HL-60 (cell line): ENCODE measurements around the gene SMIM17.
A peak's percentile ranks its signal among the peaks of the same experiment; 100 is the strongest.

Experiments used
- DNase-seq, 2 experiments: peaks; one replicate each; pipeline ENCODE4 v3.0.0-alpha.2; 2010 to 2020; ENCODE audit warnings: low read depth in 1 of 2, low spot score in 1 of 2
- H3K27ac ChIP-seq: fragments of 250-450 bp; sonication (Bioruptor Pico); replicated peaks from 2 replicates; pipeline ENCODE4 v1.5.1; 2020; ENCODE audit warnings: mild to moderate bottlenecking, moderate library complexity
- H3K27me3 ChIP-seq: fragments of 250-450 bp; sonication (Bioruptor Pico); 2 replicates; pipeline ENCODE4 v1.5.1; 2021; ENCODE audit warnings: mild to moderate bottlenecking, moderate library complexity; ENCODE audit not compliant: insufficient read depth, poor library complexity, severe bottlenecking
- H3K4me3 ChIP-seq: replicated peaks from 2 replicates; pipeline ENCODE4 v1.5.1; 2011; ENCODE audit warnings: mild to moderate bottlenecking, control low read depth, low read length; ENCODE audit not compliant: insufficient read depth
- GABPA ChIP-seq: IDR thresholded peaks from 2 replicates; pipeline ENCODE4 v1.6.1; 2012; ENCODE audit warnings: low read depth
- POLR2AphosphoS5 ChIP-seq: IDR thresholded peaks from 2 replicates; pipeline ENCODE4 v1.6.1; 2012; ENCODE audit warnings: low read depth
- SPI1 ChIP-seq: IDR thresholded peaks from 2 replicates; pipeline ENCODE4 v1.6.1; 2012; ENCODE audit warnings: low read depth, mild to moderate bottlenecking, borderline replicate concordance
- long read RNA-seq: library from polyadenylated mRNA; unstranded; transcript quantifications from one replicate; pipeline ENCODE4 v2.0.0, GENCODE V29; 2020
- TF ChIP-seq, protein P1 (sequence below): IDR thresholded peaks from one replicate; pipeline ENCODE4 v1.5.1; 2011; ENCODE audit warnings: low read length, control low read depth, inconsistent platforms; ENCODE audit not compliant: insufficient read depth
- TF ChIP-seq, protein P2 (sequence below): IDR thresholded peaks from 2 replicates; pipeline ENCODE4 v1.6.1; 2012; ENCODE audit warnings: low read depth; ENCODE audit not compliant: insufficient replicate concordance

Gene SMIM17
- long read RNA-seq, partial matches to known transcripts, result 0 of 4 reads
- long read RNA-seq, other reads (novel, unspliced or antisense), result 4 of 4 reads

- no peaks in the 10 kb centered on the region for H3K27me3 ChIP-seq
- DNase-seq, result no peak
- TF ChIP-seq SPI1 (no peak), GABPA (no peak), POLR2AphosphoS5 (no peak)
- TF ChIP-seq, protein P1, sequence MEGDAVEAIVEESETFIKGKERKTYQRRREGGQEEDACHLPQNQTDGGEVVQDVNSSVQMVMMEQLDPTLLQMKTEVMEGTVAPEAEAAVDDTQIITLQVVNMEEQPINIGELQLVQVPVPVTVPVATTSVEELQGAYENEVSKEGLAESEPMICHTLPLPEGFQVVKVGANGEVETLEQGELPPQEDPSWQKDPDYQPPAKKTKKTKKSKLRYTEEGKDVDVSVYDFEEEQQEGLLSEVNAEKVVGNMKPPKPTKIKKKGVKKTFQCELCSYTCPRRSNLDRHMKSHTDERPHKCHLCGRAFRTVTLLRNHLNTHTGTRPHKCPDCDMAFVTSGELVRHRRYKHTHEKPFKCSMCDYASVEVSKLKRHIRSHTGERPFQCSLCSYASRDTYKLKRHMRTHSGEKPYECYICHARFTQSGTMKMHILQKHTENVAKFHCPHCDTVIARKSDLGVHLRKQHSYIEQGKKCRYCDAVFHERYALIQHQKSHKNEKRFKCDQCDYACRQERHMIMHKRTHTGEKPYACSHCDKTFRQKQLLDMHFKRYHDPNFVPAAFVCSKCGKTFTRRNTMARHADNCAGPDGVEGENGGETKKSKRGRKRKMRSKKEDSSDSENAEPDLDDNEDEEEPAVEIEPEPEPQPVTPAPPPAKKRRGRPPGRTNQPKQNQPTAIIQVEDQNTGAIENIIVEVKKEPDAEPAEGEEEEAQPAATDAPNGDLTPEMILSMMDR, result no peak
- TF ChIP-seq, protein P2, sequence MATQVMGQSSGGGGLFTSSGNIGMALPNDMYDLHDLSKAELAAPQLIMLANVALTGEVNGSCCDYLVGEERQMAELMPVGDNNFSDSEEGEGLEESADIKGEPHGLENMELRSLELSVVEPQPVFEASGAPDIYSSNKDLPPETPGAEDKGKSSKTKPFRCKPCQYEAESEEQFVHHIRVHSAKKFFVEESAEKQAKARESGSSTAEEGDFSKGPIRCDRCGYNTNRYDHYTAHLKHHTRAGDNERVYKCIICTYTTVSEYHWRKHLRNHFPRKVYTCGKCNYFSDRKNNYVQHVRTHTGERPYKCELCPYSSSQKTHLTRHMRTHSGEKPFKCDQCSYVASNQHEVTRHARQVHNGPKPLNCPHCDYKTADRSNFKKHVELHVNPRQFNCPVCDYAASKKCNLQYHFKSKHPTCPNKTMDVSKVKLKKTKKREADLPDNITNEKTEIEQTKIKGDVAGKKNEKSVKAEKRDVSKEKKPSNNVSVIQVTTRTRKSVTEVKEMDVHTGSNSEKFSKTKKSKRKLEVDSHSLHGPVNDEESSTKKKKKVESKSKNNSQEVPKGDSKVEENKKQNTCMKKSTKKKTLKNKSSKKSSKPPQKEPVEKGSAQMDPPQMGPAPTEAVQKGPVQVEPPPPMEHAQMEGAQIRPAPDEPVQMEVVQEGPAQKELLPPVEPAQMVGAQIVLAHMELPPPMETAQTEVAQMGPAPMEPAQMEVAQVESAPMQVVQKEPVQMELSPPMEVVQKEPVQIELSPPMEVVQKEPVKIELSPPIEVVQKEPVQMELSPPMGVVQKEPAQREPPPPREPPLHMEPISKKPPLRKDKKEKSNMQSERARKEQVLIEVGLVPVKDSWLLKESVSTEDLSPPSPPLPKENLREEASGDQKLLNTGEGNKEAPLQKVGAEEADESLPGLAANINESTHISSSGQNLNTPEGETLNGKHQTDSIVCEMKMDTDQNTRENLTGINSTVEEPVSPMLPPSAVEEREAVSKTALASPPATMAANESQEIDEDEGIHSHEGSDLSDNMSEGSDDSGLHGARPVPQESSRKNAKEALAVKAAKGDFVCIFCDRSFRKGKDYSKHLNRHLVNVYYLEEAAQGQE, result no peak
- no peak within 1 kb of the TSS for H3K27ac ChIP-seq
- H3K4me3 ChIP-seq, result no peak within 1 kb of the TSS
These were observed at the start of gene SMIM17 for GRCh38 chr19:56642711-56643459. SMIM17 (plus strand) TSS chr19:56643159; CDS start chr19:56645668, 2,509 bp downstream.

GRCh38 chr19:56594446-56594782 is 48.5 kb upstream of the SMIM17 start:
- TF ChIP-seq SPI1, result peak; percentile 46
- no peak for TF ChIP-seq POLR2AphosphoS5
- Histone ChIP-seq H3K27ac (no peak overlapping the region), H3K4me3 (peak overlapping the region; percentile 95; the same call in 1 of the 2 replicates), H3K27me3 (no peaks in the 10 kb centered on the region)
- DNase-seq, result no peak

GRCh38 chr19:56594783-56595547 is 48.0 kb upstream of the SMIM17 start, which contains the start of gene ZNF71:
ZNF71 (plus strand) TSS chr19:56595302; CDS start chr19:56601559, 6,257 bp downstream.
- peak within 1 kb of the TSS; percentile 55 for H3K27ac ChIP-seq

DNA sequence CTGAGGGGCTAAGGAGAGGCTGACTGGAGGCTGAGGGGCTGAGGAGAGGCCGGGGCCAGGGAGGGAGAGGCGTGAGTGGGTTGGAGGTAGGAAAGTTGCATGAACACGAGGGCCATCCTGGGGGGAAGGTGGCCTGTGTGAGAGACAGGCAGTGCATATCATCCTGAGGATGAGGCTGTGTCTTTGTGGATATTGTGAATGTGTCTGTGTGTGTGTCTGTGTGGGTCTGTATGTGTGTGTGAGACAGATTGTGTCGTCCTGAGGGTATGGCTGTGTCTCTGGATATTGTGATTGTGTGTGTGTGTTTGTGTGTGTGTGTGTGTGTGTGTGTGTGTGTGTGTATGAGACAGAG is 47.4 kb upstream of the SMIM17 start:
- H3K27ac ChIP-seq, result peak overlapping the region; percentile 55
- peak overlapping the region; percentile 95 for H3K4me3 ChIP-seq
- no peak for DNase-seq
- TF ChIP-seq POLR2AphosphoS5, result 0 out of 2 replicates have a peak, but pooled peaks have one; percentile 6
- TF ChIP-seq, protein P2, result no peak
- H3K27me3 ChIP-seq, result no peaks in the 10 kb centered on the region

More at GRCh38 chr19:56594783-56595547, 48.0 kb upstream of the SMIM17 start, which contains the start of gene ZNF71:
- TF ChIP-seq, protein P2, result no peak
- TF ChIP-seq SPI1 (no peak), POLR2AphosphoS5 (0 out of 2 replicates have a peak, but pooled peaks have one; percentile 32)
- peak; percentile 82 to 90 for DNase-seq
- Histone ChIP-seq H3K27me3 (no peaks in the 10 kb centered on the region), H3K4me3 (peak within 1 kb of the TSS; percentile 95)
